Ascending aorta (tissue), 2 donors: ENCODE data around the gene ZNF560. TPM values are rescaled to one million over a fixed set of nuclear protein-coding genes. Genes with fewer than 3 reads are reported as not detected.

ENCODE experiments used
- DNase-seq, 2 donors: peaks; one replicate each; pipeline ENCODE4 v3.0.0-alpha.2; 2019; ENCODE audit warnings: low spot score in 2 of 2
- H3K27ac ChIP-seq, 2 donors: fragments of 200-600 bp; sonication (generic); one replicate each; pipeline ENCODE4 v1.5.1; 2016 to 2017; ENCODE audit warnings: mild to moderate bottlenecking in 1 of 2
- H3K27me3 ChIP-seq: fragments of 200-600 bp; sonication (generic); one replicate; pipeline ENCODE4 v1.5.1; 2017
- H3K36me3 ChIP-seq, 2 donors: fragments of 200-600 bp; sonication (generic); one replicate each; pipeline ENCODE4 v1.5.1; 2016
- H3K4me1 ChIP-seq, 2 donors: fragments of 200-600 bp; sonication (generic); one replicate each; pipeline ENCODE4 v1.5.1; 2016 to 2017; ENCODE audit warnings: mild to moderate bottlenecking in 1 of 2
- H3K4me3 ChIP-seq, 2 donors: fragments of 200-600 bp; sonication (generic); one replicate each; pipeline ENCODE4 v1.5.1; 2016 to 2017; ENCODE audit warnings: mild to moderate bottlenecking in 1 of 2
- H3K9me3 ChIP-seq, 2 donors: fragments of 200-600 bp; sonication (generic); one replicate each; pipeline ENCODE4 v1.5.1; 2016
- intact Hi-C: fragments of 100-400 bp; cut with DNase I; formaldehyde crosslinking; loops from one replicate; pipeline ENCODE4 v1.15.1; 2023
- total RNA-seq: library from RNA; depleted of rRNA; stranded (reverse); fragments of >200 nt; gene quantifications from one replicate; pipeline ENCODE4 v1.1.0, GENCODE V29; 2016
- TF ChIP-seq, protein P1 (sequence below), 3 experiments: fragments of 200-600 bp in 2 of 3; fragments of 450-650 bp in 1 of 3; sonication (generic) in 2 of 3; IDR thresholded peaks; one replicate each; pipeline ENCODE4 v1.5.1; 2016 to 2019; ENCODE audit warnings: antibody characterized with exemption in 3 of 3, mild to moderate bottlenecking in 1 of 3, moderate library complexity in 1 of 3

ZNF560 gene
- total RNA-seq, 1 donor from 2014 or later = not detected

DNA sequence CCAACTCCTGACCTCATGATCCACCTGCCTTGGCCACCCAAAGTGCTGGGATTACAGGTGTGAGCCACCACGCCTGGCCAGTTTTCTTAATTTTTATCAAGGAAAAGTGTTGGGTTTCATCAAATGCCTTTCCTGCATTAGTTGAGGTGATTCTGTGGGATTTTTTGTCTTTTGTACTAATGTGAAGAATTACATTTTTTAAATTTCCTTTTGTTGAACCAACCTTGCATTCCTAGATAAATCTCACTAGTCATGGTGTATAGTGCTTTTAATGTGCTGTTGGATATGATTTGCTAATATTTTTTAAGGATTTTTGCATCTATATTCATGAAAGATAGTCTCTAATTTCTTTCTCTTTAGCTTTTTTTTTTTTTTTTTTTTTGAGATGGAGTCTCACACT is 2.4 kb upstream of the ZNF560 start:
- DNase-seq = no peak
- Histone ChIP-seq H3K9me3 (peaks cover 39 to 85% of the 10 kb centered on the region in 2 donors), H3K27ac (no peak overlapping the region), H3K4me1 (no peaks in the 10 kb centered on the region), H3K36me3 (no peaks in the 10 kb centered on the region), H3K4me3 (no peak overlapping the region), H3K27me3 (no peaks in the 10 kb centered on the region)
- TF ChIP-seq, protein P1, sequence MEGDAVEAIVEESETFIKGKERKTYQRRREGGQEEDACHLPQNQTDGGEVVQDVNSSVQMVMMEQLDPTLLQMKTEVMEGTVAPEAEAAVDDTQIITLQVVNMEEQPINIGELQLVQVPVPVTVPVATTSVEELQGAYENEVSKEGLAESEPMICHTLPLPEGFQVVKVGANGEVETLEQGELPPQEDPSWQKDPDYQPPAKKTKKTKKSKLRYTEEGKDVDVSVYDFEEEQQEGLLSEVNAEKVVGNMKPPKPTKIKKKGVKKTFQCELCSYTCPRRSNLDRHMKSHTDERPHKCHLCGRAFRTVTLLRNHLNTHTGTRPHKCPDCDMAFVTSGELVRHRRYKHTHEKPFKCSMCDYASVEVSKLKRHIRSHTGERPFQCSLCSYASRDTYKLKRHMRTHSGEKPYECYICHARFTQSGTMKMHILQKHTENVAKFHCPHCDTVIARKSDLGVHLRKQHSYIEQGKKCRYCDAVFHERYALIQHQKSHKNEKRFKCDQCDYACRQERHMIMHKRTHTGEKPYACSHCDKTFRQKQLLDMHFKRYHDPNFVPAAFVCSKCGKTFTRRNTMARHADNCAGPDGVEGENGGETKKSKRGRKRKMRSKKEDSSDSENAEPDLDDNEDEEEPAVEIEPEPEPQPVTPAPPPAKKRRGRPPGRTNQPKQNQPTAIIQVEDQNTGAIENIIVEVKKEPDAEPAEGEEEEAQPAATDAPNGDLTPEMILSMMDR (IDR thresholded peaks at IDR 0.05) = no peak
- intact Hi-C loops = no loop called here

DNA sequence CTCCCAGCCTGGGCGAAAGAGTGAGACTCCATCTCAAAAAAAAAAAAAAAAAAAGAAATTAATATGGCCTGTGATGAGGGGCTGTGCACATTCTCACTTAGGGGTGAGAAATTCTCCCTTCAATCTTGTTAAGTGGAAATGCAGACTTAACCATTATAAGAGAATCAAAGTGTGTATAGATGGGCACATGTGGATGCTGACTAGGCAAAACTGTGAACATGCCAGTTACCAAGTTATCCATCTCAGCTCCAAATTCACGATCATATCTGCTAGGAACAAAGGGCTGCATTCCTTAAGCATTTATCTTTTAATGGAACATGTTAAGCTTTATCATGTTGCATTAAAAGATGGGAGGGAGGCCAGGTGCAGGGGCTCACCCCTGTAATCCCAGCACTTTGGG is 4.3 kb downstream of the ZNF560 start:
- H3K27me3 ChIP-seq = no peaks in the 10 kb centered on the region
- H3K4me1 ChIP-seq = no peaks in the 10 kb centered on the region
- no peak for DNase-seq
- TF ChIP-seq, protein P1 (IDR thresholded peaks at IDR 0.05) = no peak
- intact Hi-C loops = no loop called here
- peaks cover 25 to 36% of the 10 kb centered on the region in 2 donors for H3K9me3 ChIP-seq
- no peak overlapping the region for H3K4me3 ChIP-seq
- H3K36me3 ChIP-seq = no peaks in the 10 kb centered on the region
- H3K27ac ChIP-seq = no peak overlapping the region

DNA sequence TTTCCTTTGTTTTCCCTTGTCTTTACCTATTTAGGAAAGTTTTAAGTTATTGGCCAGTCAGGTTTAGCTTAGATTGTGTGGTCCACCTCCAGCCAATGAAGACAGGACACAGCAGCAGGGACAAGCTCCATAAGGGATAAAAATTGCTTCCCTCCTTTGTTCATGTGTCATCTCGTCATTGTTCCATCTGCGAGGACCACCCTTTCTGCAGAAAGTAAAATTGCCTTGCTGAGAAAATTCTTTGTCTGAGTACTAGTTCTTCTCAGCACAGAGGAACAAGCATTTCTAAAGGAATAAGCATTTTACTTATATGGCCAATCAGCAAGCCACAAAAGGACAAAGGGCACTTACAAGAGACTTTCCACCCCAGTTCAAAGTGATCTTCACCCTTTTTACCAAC is 11.4 kb downstream of the ZNF560 start:
- H3K36me3 ChIP-seq = no peaks in the 10 kb centered on the region
- TF ChIP-seq, protein P1 (IDR thresholded peaks at IDR 0.05) = no peak
- H3K9me3 ChIP-seq = peaks cover 10 to 37% of the 10 kb centered on the region in 2 donors
- no peak overlapping the region for H3K27ac ChIP-seq
- intact Hi-C loops = no loop called here
- no peaks in the 10 kb centered on the region for H3K27me3 ChIP-seq
- DNase-seq = no peak
- H3K4me1 ChIP-seq = no peaks in the 10 kb centered on the region
- no peak overlapping the region for H3K4me3 ChIP-seq

DNA sequence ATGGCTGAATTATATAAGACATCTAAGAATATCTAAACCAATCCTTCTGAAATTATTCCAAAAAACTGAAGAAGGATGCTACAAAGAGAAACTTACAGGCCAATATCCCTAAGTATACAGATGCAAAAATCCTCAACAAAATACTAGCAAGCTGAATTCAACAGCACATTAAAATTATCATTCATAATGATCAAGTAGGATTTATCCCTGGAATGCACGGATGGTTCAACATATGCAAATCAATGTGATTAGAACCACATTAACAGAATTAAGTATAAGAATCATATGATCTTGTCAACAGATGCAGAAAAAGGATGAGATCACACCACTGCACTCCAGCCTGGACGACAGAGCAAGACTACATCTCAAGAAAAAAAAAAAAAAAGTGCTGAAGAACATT is 13.3 kb downstream of the ZNF560 start:
- Histone ChIP-seq H3K36me3 (no peaks in the 10 kb centered on the region), H3K4me1 (no peaks in the 10 kb centered on the region), H3K27ac (no peak overlapping the region), H3K27me3 (no peaks in the 10 kb centered on the region), H3K9me3 (peaks cover 10 to 43% of the 10 kb centered on the region in 2 donors), H3K4me3 (no peak overlapping the region)
- TF ChIP-seq, protein P1 (IDR thresholded peaks at IDR 0.05) = no peak
- intact Hi-C loops = no loop called here
- no peak for DNase-seq

DNA sequence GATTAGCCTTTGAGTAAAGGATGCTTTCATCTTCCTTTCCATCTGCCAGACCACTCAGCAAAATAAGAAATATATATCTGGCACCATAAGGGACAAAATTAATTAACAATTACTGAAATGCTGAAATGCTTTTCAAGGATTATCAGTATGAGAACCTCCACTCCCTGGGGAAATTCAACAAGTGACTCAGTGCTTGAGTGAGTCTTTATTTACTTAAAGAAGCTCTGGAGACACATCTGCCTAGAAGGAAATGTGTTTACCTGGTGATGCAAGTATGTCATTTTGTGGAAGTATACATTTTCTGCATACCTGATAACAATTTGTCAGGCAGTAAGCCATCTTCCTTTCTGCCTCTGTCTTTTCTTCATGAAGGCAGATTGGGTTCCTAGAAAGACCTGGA is 23.4 kb downstream of the ZNF560 start:
- Histone ChIP-seq H3K4me1 (no peaks in the 10 kb centered on the region), H3K36me3 (no peaks in the 10 kb centered on the region), H3K4me3 (no peak overlapping the region), H3K27me3 (no peaks in the 10 kb centered on the region), H3K27ac (no peak overlapping the region), H3K9me3 (peaks cover 9 to 10% of the 10 kb centered on the region in 2 donors)
- no peak for DNase-seq
- intact Hi-C loops = no loop called here
- TF ChIP-seq, protein P1 (IDR thresholded peaks at IDR 0.05) = no peak

DNA sequence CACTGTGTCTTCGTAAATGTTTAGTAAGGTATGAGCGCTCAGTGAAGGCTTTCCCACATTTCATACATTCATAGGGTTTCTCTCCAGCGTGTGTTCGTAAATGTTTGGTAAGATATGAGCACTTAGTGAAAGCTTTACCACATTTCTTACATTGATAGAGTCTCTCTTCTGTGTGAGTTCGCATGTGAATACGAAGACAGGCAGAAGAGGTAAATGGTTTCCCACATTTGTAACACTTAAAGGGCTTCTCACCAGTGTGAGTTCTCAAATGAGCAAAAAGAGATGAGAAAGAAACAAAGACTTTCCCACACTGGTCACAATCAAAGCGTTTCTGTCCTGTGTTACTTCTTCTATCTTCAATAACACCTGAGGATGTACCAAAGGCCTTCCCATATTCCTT is 31.3 kb downstream of the ZNF560 start:
- no peaks in the 10 kb centered on the region for H3K4me1 ChIP-seq
- H3K27me3 ChIP-seq = no peaks in the 10 kb centered on the region
- no peak for DNase-seq
- H3K27ac ChIP-seq = no peak overlapping the region
- H3K4me3 ChIP-seq = no peak overlapping the region
- TF ChIP-seq, protein P1 (IDR thresholded peaks at IDR 0.05) = no peak
- peaks cover 6 to 41% of the 10 kb centered on the region in 2 donors for H3K9me3 ChIP-seq
- H3K36me3 ChIP-seq = no peaks in the 10 kb centered on the region
- intact Hi-C loops = no loop called here
